ENCODE results near the gene SRD5A3. TPM values are rescaled to one million over a fixed set of nuclear protein-coding genes. Genes with fewer than 3 reads are reported as not detected.

SRD5A3 gene
- total RNA-seq, 1 experiment from 2014 or later: 17.0 TPM

GRCh38 chr4:55314141-55314820 lies 31.8 kb upstream of the SRD5A3 start:
- in situ Hi-C loops (cut with HindIII; ENCODE audit: low pct_unique_long_range_greater_than_20kb, low sequenced_read_pairs) (no loop called here), intact Hi-C loops (cut with micrococcal nuclease; ENCODE audit: unreplicated experiment) (no loop called here)
- BruUV-seq (replicated peaks): no TSS peak
- ATAC-seq (no peak), DNase-seq (ENCODE audit: low read depth, low spot score) (no peak)
- Histone ChIP-seq H3K27ac (ENCODE audit: low read length) (no peak overlapping the region), H3K4me1 (ENCODE audit: control insufficient read depth, insufficient read depth, low read length) (no peaks in the 10 kb centered on the region), H3K27me3 (ENCODE audit: control insufficient read depth, insufficient read depth, low read length) (no peaks in the 10 kb centered on the region), H3K4me3 (ENCODE audit: low read depth in 2 of 2, low read length in 2 of 2) (no peak overlapping the region), H3K9me3 (ENCODE audit: control insufficient read depth, insufficient read depth, low read depth, low read length) (no peaks in the 10 kb centered on the region), H3K36me3 (ENCODE audit: control insufficient read depth, insufficient read depth, low read length) (no peaks in the 10 kb centered on the region)
- ChIA-PET CTCF (no interaction called here), POLR2A (no interaction called here)
- TF ChIP-seq SIN3A (IDR thresholded peaks at IDR 0.05; ENCODE audit: borderline replicate concordance, insufficient read depth, low read depth, low read length): no peak
- no peak for TF ChIP-seq CTCF (IDR thresholded peaks at IDR 0.05)
- TF ChIP-seq POLR2AphosphoS5 (IDR thresholded peaks at IDR 0.05; ENCODE audit: low read depth, low read length): no peak
- TF ChIP-seq REST (IDR thresholded peaks at IDR 0.05; ENCODE audit: insufficient read depth in 1 of 2, low read depth in 2 of 2, low read length in 1 of 2): no peak
- TF ChIP-seq TCF7L2 (IDR thresholded peaks at IDR 0.05; ENCODE audit: low read depth, low read length): no peak

- TF ChIP-seq SIN3A (IDR thresholded peaks at IDR 0.05; ENCODE audit: borderline replicate concordance, insufficient read depth, low read depth, low read length) (no peak), CTCF (IDR thresholded peaks at IDR 0.05) (no peak), POLR2AphosphoS5 (IDR thresholded peaks at IDR 0.05; ENCODE audit: low read depth, low read length) (no peak), TCF7L2 (IDR thresholded peaks at IDR 0.05; ENCODE audit: low read depth, low read length) (no peak)
- intact Hi-C loops (cut with micrococcal nuclease; ENCODE audit: unreplicated experiment) (no loop called here), in situ Hi-C loops (cut with HindIII; ENCODE audit: low pct_unique_long_range_greater_than_20kb, low sequenced_read_pairs) (no loop called here)
- no peak overlapping the region for H3K4me3 ChIP-seq (ENCODE audit: low read depth in 2 of 2, low read length in 2 of 2)
- no peaks in the 10 kb centered on the region for H3K36me3 ChIP-seq (ENCODE audit: control insufficient read depth, insufficient read depth, low read length)
- H3K9me3 ChIP-seq (ENCODE audit: control insufficient read depth, insufficient read depth, low read depth, low read length): no peaks in the 10 kb centered on the region
- CTCF ChIA-PET: no interaction called here
- ATAC-seq (no peak), DNase-seq (ENCODE audit: low read depth, low spot score) (no peak)
- no TSS peak for BruUV-seq (replicated peaks)
- no peaks in the 10 kb centered on the region for H3K4me1 ChIP-seq (ENCODE audit: control insufficient read depth, insufficient read depth, low read length)
- POLR2A ChIA-PET: no interaction called here
- no peaks in the 10 kb centered on the region for H3K27me3 ChIP-seq (ENCODE audit: control insufficient read depth, insufficient read depth, low read length)
- no peak overlapping the region for H3K27ac ChIP-seq (ENCODE audit: low read length)
These were observed 27.6 kb upstream of the SRD5A3 start for GRCh38 chr4:55318175-55319129.
